Measurements from ENCODE around the gene SLC22A2.

Gene SLC22A2

DNA sequence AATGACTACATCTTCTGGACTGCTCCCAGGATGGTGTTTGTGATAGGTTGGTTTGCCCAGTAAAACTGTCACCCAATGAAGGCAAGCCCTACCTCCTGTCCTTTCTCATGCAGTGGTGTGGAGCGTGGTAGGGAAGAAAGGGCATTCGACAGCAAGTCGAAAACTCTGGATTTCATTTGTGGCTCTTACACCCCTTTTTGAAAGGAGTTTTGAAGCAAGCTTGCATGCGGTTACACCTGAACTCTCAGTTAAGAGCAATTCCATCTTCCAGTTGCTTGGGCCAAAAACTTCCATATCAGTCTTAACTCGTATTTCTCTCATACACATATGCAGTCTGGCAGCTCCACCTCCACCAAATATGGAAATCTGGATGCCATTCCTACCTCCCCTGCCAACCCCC, 19.7 kb upstream of the SLC22A2 start:
- Histone ChIP-seq H3K27ac (no peak overlapping the region), H3K9me3 (no peaks in the 10 kb centered on the region), H3K4me1 (peaks cover 0 to 10% (median 2%) of the 10 kb centered on the region in 4 donors), H3K27me3 (no peaks in the 10 kb centered on the region), H3K4me3 (no peak overlapping the region), H3K36me3 (no peaks in the 10 kb centered on the region)
- TF ChIP-seq, protein P1, sequence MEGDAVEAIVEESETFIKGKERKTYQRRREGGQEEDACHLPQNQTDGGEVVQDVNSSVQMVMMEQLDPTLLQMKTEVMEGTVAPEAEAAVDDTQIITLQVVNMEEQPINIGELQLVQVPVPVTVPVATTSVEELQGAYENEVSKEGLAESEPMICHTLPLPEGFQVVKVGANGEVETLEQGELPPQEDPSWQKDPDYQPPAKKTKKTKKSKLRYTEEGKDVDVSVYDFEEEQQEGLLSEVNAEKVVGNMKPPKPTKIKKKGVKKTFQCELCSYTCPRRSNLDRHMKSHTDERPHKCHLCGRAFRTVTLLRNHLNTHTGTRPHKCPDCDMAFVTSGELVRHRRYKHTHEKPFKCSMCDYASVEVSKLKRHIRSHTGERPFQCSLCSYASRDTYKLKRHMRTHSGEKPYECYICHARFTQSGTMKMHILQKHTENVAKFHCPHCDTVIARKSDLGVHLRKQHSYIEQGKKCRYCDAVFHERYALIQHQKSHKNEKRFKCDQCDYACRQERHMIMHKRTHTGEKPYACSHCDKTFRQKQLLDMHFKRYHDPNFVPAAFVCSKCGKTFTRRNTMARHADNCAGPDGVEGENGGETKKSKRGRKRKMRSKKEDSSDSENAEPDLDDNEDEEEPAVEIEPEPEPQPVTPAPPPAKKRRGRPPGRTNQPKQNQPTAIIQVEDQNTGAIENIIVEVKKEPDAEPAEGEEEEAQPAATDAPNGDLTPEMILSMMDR (IDR thresholded peaks at IDR 0.05): no peak
- intact Hi-C loops (cut with DNase I; ENCODE audit: low total_unique reads): no loop called here
- no peak for DNase-seq

DNA sequence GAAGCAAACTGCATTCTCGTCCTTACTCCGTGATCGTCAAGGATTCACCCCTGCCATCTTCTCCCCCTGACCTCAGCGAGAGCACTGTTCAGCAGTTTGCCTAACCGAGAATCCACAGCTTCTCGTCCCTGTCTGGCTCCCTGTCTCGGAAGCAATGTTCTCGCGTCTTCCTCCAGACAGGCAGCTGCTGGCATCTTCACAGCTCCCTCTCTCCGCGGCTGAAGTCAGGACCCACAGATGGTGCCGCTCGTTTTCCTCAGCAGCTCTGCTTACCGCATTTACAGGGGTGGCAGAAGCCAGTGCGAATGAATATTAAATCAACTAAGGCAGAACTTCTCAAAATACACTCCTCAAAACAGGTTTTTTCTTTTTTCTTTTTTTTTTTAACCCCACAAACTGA, 18.9 kb upstream of the SLC22A2 start:
- peaks cover 0 to 10% (median 2%) of the 10 kb centered on the region in 4 donors for H3K4me1 ChIP-seq
- intact Hi-C loops (cut with DNase I; ENCODE audit: low total_unique reads): no loop called here

DNA sequence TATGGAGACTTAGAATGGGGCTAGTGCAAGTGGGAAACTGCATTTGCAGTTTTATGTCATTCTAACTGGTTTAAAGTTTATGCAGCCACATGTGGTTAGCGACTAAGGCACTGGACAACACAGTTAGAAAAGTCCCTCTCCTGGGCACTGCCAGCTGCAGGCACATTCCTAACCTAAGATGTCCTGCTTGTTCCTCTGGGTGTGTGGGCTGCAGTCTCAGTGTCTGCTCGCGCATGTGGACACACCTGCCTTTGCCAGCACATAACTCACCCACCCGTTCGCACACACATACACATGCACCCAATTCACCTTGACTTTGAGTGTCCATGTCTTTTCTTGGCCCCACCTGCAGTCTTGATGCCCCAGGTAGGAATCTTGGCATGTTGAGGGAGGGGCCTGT, 18.5 kb upstream of the SLC22A2 start:
- H3K36me3 ChIP-seq: no peaks in the 10 kb centered on the region
- no peak for DNase-seq
- no peaks in the 10 kb centered on the region for H3K9me3 ChIP-seq
- TF ChIP-seq, protein P1 (IDR thresholded peaks at IDR 0.05): no peak
- intact Hi-C loops (cut with DNase I; ENCODE audit: low total_unique reads): no loop called here
- peaks cover 0 to 10% (median 2%) of the 10 kb centered on the region in 4 donors for H3K4me1 ChIP-seq
- no peak overlapping the region for H3K27ac ChIP-seq
- H3K4me3 ChIP-seq: no peak overlapping the region
- H3K27me3 ChIP-seq: no peaks in the 10 kb centered on the region

More for the DNA sequence above, 18.9 kb upstream of the SLC22A2 start:
- H3K27me3 ChIP-seq: no peaks in the 10 kb centered on the region
- no peak for DNase-seq
- no peak overlapping the region for H3K27ac ChIP-seq
- TF ChIP-seq, protein P1 (IDR thresholded peaks at IDR 0.05): no peak
- no peaks in the 10 kb centered on the region for H3K9me3 ChIP-seq
- H3K36me3 ChIP-seq: no peaks in the 10 kb centered on the region
- H3K4me3 ChIP-seq: no peak overlapping the region

DNA sequence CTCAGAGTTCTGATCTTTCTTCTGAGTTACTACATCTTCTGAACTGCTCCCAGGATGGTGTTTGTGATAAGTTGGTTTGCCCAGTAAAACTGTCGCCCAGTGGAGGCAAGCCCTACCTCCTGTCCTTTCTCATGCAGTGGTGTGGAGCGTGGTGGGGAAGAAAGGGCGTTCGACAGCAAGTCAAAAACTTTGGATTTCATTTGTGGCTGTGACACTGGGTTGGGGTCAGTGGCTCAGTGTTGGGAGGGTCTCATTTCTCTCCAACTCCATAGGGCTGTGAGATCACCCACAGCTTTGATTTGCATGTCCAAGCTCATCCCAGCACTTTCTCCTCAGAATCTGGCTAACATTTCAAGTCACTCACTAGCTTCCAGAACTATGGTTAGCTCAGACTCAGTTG, 17.5 kb upstream of the SLC22A2 start:
- no peaks in the 10 kb centered on the region for H3K36me3 ChIP-seq
- H3K27me3 ChIP-seq: no peaks in the 10 kb centered on the region
- no peak overlapping the region for H3K27ac ChIP-seq
- no peak overlapping the region for H3K4me3 ChIP-seq
- peaks cover 0 to 10% (median 2%) of the 10 kb centered on the region in 4 donors for H3K4me1 ChIP-seq
- intact Hi-C loops (cut with DNase I; ENCODE audit: low total_unique reads): no loop called here
- TF ChIP-seq, protein P1 (IDR thresholded peaks at IDR 0.05): no peak
- DNase-seq: no peak
- no peaks in the 10 kb centered on the region for H3K9me3 ChIP-seq

DNA sequence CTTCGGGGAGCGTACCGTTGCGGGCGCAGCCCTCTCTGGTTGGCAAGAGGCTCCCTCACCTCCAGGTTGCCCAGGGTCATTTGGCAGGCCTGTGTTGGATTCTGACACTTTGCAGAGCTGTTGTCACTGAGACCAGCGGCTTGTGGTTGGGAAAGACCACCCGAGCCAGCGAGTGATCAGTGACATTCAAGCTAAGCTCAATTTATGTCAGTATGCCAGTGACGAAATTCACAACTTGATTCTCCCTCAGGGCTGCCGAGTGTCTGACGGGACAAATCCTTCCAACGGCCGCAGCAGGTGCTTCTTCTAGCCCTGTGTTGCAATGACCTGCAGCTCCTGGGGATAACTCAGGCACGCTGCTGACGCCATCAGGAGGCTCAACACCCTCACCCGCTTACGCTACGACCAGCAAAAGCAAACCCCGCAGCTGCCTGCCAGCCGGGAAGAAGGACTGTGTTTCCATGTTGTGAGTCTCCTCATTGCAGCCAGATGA, 16.9 kb upstream of the SLC22A2 start:
- no peak overlapping the region for H3K27ac ChIP-seq
- no peaks in the 10 kb centered on the region for H3K27me3 ChIP-seq
- TF ChIP-seq, protein P1 (IDR thresholded peaks at IDR 0.05): no peak
- DNase-seq: no peak
- peaks cover 0 to 10% (median 2%) of the 10 kb centered on the region in 4 donors for H3K4me1 ChIP-seq
- no peaks in the 10 kb centered on the region for H3K9me3 ChIP-seq
- H3K4me3 ChIP-seq: no peak overlapping the region
- intact Hi-C loops (cut with DNase I; ENCODE audit: low total_unique reads): no loop called here
- H3K36me3 ChIP-seq: no peaks in the 10 kb centered on the region
